GM19025 (cell line): ENCODE results near the gene CMBL.
"Not testable (repeated sequence)": the region's sequence is repeated elsewhere in the genome, so short reads cannot be mapped to it uniquely, and the experiment has no call there.

ENCODE experiments used
- ATAC-seq: cut with Tn5 transposase; IDR thresholded peaks from one replicate; pipeline ENCODE4 v1.9.1; 2021; ENCODE audit warnings: mild to moderate bottlenecking, low read depth, moderate library complexity; ENCODE audit not compliant: unreplicated experiment

Gene CMBL

GRCh38 chr5:10286862-10287227 lies 20.9 kb downstream of the CMBL start:
- no peak for ATAC-seq

GRCh38 chr5:10286162-10286861 lies 21.4 kb downstream of the CMBL start:
- no peak for ATAC-seq

GRCh38 chr5:10285362-10285761 lies 22.3 kb downstream of the CMBL start:
- ATAC-seq = not testable (repeated sequence)

GRCh38 chr5:10283927-10284635 lies 23.6 kb downstream of the CMBL start:
- peak; percentile 87 for ATAC-seq

DNA sequence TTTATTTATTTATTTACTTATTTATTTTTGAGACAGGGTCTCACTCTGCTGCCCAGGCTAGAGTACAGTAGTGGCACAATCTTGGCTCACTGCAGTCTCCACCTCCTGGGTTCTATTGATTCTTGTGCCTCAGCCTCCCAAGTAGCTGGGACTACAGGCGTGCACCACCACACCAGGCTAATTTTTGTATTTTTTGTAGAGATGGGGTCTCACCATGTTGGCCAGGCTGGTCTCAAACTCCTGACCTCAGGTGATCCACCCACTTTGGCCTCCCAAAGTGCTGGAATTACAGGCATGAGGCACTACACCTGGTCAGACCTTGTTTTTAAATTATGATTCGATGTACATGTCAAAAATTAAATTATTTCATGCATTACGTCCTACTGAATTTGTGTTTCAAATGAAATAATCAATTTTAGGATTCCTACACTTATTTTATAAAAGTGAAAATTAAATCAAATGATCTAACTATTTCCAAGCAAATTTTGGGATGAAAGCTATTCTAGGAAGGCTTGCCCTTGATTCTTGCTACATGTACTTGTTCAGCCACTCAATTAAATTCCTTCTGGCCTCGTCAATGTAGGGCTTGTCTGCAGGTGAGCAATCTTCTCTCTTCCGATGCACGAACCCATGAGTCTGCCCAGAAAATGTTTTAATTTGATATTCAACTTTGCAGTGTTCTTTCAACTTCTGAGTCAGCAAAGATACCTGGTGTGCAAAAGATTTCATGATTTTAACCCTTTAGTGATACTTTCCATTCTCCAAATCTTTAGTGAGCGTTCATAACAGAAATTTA lies 27.6 kb downstream of the CMBL start:
- no peak for ATAC-seq

- no peak for ATAC-seq
Measured at GRCh38 chr5:10279328-10279727, 28.4 kb downstream of the CMBL start.

GRCh38 chr5:10278658-10279279 lies 28.9 kb downstream of the CMBL start:
- no peak for ATAC-seq

DNA sequence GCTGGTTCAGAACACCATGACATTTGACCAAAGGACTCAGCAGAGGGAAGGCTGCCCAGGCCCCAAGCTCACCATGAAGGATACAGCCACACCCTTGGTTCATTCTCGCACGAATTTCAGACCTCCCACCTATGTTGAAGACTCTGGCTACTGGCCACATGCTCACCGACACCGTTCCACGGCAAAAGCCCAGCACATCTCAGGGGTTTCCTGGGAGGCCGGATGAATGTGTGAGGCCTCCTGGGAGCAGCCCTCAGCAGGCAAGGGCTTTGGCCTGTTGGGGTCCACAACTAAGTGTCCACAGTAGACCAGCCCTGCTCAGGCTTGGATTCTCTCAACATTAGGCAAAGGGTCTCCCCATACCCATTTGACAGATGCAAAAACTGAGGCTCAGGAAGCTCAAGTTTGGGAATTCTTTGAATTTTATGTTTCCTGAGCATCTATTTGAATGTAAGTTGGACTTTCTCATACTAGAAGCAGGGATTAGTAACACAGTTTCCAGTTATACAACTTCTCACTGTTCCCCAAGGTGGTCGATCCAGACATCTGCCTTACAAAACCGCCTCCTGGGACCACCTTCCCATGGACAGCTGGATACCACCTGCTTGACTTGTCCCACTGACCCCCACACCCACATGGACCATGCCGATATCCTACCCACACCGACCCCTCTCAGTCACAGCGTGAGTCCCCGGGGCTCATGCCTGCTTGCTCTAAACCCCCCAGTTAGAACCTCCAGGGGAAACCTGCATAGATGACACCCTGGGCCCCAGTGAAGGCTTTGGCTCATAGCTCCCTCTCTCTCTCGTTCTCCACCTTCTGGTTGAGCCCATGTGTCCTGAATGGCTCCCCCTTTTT lies 29.7 kb downstream of the CMBL start:
- no peak for ATAC-seq

DNA sequence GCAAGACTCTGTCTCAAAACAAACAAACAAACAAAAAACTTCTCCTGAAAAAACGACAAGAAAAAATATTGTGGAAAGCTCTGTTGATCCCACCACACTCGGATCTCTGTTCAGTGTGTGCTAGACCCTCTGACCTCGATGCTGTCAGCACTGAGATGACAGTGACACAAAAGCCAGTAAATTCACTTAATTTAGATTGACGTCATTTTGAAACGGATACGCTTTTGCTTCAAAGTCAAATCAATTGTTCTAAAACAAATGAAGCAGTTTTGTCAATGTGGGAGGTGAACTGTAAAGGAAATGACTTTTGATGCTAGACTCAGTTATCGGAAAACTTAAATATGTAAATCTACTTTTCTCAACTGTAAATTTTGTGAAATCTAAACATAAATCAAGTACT lies 31.0 kb downstream of the CMBL start:
- ATAC-seq = no peak

- ATAC-seq = no peak
Measured at GRCh38 chr5:10275991-10276390, 31.7 kb downstream of the CMBL start.

DNA sequence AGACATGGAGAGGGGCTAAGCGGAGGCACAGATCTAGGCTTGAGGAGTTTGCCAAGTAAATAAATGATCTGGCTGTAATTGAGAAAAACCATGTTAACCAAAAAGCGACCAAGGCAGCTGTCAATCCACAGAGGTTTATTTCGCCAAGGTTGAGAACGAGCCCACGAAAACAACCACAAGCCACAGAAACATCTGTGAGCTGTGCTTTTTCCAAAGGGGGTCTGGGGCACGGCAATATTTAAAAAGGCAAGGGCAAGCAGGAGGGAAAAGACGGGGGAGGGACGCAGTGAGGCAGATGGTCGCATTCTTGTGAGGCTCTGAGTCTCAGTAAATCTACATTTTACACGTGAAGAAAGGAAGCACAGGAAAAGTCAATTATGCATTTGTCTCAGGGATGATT lies 32.2 kb downstream of the CMBL start:
- no peak for ATAC-seq

DNA sequence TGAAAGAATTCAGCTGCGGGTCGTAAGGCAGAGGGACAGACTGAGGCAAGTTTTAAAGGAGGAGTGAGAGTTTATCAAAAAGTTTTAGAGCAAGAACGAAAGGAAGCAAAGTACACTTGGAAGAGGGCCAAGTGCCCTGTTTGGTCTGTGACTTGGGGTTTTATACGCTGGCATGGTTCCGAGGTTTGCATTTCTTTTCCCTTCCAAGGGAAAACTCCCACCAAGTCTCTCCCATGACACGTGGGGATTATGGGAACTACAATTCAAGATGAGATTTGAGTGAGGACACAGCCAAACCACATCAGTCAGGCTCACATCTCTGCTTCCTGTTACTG lies 34.9 kb downstream of the CMBL start:
- ATAC-seq = not testable (repeated sequence)

DNA sequence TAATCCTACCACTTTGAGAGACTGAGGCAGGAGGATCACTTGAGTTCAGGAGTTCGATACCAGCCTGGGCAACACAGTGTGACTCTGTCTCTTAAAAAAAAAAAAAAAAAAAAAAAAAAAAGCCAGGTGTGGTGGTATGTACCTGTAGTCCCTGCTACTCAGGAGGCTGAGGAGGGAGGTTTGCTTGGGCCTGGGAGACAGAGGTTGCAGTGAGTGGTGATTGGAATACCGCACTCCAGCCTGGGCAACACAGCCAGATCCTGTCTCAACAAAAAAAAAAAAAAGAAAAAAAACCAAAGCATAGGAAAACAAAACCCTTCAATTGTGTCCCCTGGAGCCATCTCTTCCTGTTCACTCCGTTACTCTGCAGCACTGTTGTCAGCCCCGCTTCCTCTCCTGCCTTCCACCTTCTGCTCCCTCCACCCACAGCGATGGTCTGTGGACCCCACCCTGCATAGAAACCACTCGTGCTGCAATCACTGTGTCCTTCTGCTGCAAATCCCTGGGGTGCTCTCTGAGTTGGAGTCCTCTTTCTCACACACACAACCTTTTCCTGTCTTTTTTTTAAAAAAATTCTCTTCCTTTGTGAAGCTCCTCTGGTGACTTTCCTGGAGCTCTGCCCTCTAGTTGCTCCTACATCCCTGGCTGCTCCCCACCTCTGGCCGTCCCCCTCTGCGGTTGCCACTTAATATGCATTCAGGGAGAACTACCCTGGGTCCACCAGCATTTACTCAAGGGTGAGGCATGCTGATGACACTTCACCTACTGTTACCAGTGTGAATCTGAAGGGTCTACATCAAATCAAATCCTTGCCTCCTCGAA lies 35.4 kb downstream of the CMBL start:
- ATAC-seq = no peak

DNA sequence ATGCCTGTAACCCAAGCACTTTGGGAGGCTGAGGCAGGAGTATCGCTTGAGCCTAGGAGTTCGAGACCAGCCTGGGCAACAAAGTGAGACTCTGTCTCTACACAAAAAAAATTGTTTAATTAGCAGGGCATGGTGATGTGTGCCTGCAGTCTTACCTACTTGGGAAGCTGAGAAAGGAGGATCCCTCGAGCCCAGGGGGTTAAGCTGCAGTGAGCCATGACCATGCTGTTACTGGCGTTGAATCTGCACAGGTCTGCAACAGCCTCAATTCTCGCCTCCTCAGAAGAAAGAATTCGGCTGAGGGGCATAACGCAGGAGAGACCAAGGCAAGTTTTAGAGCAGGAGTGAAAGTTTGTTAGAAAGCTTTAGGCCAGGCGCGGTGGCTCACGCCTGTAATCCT lies 39.6 kb downstream of the CMBL start:
- ATAC-seq = no peak

DNA sequence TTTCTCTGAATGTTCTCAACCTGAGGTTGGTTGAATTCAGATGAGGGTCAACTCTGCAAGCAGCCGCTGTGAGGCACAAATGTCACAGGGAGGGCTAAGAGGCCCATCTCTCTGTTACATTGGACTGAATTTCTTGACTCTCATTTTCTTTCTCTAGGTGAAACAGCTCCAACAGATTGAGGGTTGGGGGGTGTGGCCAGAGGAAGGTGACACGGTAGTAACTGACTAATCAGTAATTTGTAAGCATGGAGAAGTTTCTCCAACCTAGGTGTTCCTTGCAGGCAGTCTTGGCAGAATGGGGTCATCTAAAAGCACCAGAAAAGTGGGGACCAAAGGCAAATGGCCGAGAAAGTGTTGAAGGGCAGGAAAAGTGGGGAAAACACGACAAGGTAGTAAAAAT lies 40.9 kb downstream of the CMBL start:
- no peak for ATAC-seq

DNA sequence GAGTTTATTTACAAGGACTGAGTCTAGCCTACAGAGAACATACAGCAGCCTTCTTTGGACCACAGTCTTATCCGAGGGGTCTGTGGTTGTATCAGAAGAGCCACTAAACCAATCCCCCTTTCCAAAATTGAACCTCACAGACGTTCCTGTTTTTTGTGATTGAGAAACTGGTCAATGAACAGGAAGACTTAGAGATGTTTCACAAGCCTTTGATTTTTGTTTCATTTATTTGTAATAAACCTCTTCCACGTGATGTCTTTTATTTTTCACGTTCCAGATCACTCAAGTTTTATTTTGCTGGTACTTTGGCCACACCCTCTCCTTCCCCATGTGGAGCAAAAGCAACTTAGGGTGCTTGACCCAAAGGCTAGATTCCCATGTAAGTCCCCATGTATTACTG lies 41.6 kb downstream of the CMBL start:
- no peak for ATAC-seq

DNA sequence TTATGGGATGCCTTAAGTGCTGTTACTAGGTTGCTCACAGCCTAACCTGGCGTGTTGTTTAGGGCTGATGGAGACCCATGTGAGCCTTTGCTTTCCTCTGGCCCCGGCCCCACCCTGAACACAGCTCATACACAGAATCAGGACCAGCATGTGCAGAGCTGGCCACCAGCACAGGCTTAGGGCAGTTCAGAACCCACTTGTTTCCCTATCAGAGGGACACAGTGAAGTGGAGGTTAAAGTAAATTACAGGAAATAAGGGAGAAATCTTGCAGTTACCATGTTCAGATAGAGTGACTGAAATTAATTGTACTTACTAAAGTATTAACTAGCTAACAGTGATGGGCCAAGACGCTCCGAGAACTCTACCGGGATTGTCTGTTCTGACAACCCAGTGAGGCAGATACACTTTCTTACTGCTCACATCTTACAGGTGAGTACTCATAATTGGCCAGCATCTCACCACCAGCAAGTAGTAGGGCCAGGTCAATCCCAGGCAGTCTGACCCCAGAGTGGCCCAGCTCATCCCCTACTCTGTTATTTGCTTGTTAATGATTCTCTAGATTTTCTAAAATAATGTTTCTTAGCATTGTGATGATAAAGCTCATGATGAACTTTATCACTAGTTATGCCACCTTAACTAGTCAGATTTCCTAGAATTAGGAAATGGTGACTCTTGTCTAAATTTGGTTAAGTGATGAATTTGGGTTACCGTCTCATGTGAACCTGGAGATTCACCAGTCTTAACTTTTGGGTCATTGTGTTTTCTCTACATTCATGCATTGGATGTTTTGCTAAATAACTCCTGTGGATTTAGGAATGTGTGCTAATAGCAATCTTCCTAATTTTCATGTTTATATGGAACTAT lies 42.2 kb downstream of the CMBL start:
- ATAC-seq = no peak

GRCh38 chr5:10264604-10265003 lies 43.1 kb downstream of the CMBL start:
- no peak for ATAC-seq

DNA sequence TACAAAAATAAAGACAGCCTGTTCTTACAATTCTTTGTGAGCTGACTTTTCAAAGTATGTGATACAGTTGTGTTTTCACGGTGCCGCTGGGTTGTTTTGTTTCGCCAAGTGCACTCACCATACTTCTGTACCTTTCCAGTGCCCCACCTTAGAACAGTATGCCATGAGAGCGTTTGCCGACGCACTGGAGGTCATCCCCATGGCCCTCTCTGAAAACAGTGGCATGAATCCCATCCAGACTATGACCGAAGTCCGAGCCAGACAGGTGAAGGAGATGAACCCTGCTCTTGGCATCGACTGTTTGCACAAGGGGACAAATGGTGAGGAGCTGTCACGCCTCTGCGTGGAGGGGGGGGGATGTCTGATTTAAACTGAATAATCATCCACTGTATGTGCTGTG lies 44.7 kb downstream of the CMBL start:
- ATAC-seq = no peak
